ENCODE results near the gene ZNF526. TPM values are rescaled to one million over a fixed set of nuclear protein-coding genes. Genes with fewer than 3 reads are reported as not detected.

ZNF526 gene
- total and polyA plus RNA-seq, 9 of the 15 experiments (the other 6 are each of a cell fraction or from before 2014, with no cell fraction given): 1.3 to 17.9 (median 6.2) TPM

DNA sequence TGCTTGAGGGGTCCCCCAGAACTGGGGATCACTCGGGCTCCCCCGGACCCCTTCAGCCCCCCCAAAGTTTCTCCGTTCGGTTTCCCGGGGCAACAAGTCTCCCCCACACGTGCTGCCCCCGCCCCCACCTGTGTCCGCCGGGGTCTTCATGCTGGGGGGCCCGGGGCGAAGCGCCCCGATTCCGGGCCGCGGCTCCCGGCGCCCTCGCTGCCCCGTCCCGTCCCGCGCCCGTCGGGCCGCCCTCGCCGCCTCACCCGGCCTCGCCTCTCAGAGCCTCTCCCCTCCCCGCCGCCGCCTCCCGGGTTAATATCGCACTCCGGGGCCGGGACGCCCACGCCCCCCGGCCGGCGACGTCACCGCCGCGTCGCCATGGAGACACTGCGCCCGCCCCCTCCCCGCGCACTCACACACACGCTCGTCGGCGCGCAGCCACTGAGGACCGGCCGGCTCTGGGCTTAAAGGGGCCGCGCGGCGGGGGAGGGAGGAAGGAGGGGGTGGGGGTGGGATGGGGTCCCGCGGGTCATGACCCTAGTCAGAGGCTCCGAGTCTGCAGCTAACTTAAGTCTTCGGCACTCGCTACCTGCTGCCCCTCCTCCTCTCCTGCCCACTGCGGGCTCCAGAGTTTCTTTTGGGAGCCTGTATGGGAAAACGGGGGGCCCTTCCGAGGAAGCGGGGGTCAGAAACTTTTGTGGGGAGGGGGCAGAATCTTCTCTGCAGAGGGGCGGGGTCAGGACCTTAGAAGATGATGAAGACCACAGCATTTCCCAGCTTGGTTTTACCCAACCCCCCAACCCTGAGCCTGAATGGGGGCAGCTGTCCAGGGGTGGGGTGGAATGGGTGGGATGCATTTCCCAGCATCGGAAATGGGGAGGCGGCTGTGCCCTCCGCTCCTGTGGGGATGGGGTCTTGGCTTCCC, 35.0 kb downstream of the ZNF526 start, which contains the start of gene ERF (continued):
- TF ChIP-seq, protein P1, sequence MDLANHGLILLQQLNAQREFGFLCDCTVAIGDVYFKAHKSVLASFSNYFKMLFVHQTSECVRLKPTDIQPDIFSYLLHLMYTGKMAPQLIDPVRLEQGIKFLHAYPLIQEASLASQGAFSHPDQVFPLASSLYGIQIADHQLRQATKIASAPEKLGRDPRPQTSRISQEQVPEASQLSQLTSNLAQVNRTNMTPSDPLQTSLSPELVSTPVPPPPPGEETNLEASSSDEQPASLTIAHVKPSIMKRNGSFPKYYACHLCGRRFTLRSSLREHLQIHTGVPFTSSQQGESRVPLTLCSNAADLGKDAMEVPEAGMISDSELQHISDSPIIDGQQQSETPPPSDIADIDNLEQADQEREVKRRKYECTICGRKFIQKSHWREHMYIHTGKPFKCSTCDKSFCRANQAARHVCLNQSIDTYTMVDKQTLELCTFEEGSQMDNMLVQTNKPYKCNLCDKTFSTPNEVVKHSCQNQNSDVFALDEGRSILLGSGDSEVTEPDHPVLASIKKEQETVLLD (IDR thresholded peaks at IDR 0.05): 0 out of 2 replicates have a peak, but pooled peaks have one; percentile 15
- TF ChIP-seq ZNF354B (CRISPR knock-in tag; IDR thresholded peaks at IDR 0.05): no peak
- no peak for TF ChIP-seq ZNF717 (CRISPR knock-in tag; IDR thresholded peaks at IDR 0.05)
- TF ChIP-seq ZNF668 (CRISPR knock-in tag; IDR thresholded peaks at IDR 0.05): no peak
- TF ChIP-seq ETV6 (IDR thresholded peaks at IDR 0.05; ENCODE audit: borderline replicate concordance in 1 of 2, low read depth in 2 of 2, low read length in 1 of 2): no peak
- TF ChIP-seq ETV6 (CRISPR knock-in tag; IDR thresholded peaks at IDR 0.05; ENCODE audit: borderline replicate concordance): 0 out of 2 replicates have a peak, but pooled peaks have one; percentile 51
- no peak for TF ChIP-seq XRCC5 (IDR thresholded peaks at IDR 0.05; ENCODE audit: low read depth, low read length)
- TF ChIP-seq TRIM28 (IDR thresholded peaks at IDR 0.05): no peak
- TF ChIP-seq PTTG1 (tag; IDR thresholded peaks at IDR 0.05; ENCODE audit: low read depth): no peak
- TF ChIP-seq ELF2 (CRISPR knock-in tag; IDR thresholded peaks at IDR 0.05): no peak
- no peak for TF ChIP-seq ZNF316 (IDR thresholded peaks at IDR 0.05)
- TF ChIP-seq, protein P2, sequence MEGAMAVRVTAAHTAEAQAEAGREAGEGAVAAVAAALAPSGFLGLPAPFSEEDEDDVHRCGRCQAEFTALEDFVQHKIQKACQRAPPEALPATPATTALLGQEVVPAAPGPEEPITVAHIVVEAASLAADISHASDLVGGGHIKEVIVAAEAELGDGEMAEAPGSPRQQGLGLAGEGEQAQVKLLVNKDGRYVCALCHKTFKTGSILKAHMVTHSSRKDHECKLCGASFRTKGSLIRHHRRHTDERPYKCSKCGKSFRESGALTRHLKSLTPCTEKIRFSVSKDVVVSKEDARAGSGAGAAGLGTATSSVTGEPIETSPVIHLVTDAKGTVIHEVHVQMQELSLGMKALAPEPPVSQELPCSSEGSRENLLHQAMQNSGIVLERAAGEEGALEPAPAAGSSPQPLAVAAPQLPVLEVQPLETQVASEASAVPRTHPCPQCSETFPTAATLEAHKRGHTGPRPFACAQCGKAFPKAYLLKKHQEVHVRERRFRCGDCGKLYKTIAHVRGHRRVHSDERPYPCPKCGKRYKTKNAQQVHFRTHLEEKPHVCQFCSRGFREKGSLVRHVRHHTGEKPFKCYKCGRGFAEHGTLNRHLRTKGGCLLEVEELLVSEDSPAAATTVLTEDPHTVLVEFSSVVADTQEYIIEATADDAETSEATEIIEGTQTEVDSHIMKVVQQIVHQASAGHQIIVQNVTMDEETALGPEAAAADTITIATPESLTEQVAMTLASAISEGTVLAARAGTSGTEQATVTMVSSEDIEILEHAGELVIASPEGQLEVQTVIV (CRISPR knock-in tag; IDR thresholded peaks at IDR 0.05; ENCODE audit: borderline replicate concordance): no peak
- TF ChIP-seq, protein P3, sequence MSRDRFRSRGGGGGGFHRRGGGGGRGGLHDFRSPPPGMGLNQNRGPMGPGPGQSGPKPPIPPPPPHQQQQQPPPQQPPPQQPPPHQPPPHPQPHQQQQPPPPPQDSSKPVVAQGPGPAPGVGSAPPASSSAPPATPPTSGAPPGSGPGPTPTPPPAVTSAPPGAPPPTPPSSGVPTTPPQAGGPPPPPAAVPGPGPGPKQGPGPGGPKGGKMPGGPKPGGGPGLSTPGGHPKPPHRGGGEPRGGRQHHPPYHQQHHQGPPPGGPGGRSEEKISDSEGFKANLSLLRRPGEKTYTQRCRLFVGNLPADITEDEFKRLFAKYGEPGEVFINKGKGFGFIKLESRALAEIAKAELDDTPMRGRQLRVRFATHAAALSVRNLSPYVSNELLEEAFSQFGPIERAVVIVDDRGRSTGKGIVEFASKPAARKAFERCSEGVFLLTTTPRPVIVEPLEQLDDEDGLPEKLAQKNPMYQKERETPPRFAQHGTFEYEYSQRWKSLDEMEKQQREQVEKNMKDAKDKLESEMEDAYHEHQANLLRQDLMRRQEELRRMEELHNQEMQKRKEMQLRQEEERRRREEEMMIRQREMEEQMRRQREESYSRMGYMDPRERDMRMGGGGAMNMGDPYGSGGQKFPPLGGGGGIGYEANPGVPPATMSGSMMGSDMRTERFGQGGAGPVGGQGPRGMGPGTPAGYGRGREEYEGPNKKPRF (IDR thresholded peaks at IDR 0.05; ENCODE audit: low read depth, low read length): no peak
- TF ChIP-seq ZNF507 (tag; conservative IDR thresholded peaks at IDR 0.05): no peak
- no peak for TF ChIP-seq IRF2 (CRISPR knock-in tag; IDR thresholded peaks at IDR 0.05)
- TF ChIP-seq, protein P4, sequence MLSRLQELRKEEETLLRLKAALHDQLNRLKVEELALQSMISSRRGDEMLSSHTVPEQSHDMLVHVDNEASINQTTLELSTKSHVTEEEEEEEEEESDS (CRISPR knock-in tag; IDR thresholded peaks at IDR 0.05): no peak
- TF ChIP-seq ZNF24 (IDR thresholded peaks at IDR 0.05): no peak
- TF ChIP-seq, protein P5, sequence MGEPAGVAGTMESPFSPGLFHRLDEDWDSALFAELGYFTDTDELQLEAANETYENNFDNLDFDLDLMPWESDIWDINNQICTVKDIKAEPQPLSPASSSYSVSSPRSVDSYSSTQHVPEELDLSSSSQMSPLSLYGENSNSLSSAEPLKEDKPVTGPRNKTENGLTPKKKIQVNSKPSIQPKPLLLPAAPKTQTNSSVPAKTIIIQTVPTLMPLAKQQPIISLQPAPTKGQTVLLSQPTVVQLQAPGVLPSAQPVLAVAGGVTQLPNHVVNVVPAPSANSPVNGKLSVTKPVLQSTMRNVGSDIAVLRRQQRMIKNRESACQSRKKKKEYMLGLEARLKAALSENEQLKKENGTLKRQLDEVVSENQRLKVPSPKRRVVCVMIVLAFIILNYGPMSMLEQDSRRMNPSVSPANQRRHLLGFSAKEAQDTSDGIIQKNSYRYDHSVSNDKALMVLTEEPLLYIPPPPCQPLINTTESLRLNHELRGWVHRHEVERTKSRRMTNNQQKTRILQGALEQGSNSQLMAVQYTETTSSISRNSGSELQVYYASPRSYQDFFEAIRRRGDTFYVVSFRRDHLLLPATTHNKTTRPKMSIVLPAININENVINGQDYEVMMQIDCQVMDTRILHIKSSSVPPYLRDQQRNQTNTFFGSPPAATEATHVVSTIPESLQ (CRISPR knock-in tag; IDR thresholded peaks at IDR 0.05): no peak
- TF ChIP-seq TCF7L2 (IDR thresholded peaks at IDR 0.05; ENCODE audit: low read depth, low read length): no peak
- no peak for TF ChIP-seq CEBPG (CRISPR knock-in tag; IDR thresholded peaks at IDR 0.05)
- no peak for TF ChIP-seq CEBPG (tag; conservative IDR thresholded peaks at IDR 0.05 in 1 of 2, IDR thresholded peaks at IDR 0.05 in 1 of 2)

All from K562 (cell line).